Brain microvascular endothelial cell (primary cell): ENCODE data around the gene MRPS15.

Experiments
- DNase-seq: peaks from one replicate; pipeline ENCODE4 v3.0.0-alpha.2; 2020
- H3K27ac ChIP-seq: fragments of 250-450 bp; sonication (Bioruptor Pico); 2 replicates; pipeline ENCODE4 v1.5.1; 2020; ENCODE audit warnings: mild to moderate bottlenecking, moderate library complexity
- H3K27me3 ChIP-seq: fragments of 250-450 bp; sonication (Bioruptor Pico); replicated peaks from 2 replicates; pipeline ENCODE4 v1.5.1; 2020; ENCODE audit warnings: mild to moderate bottlenecking
- H3K36me3 ChIP-seq: fragments of 250-450 bp; sonication (Bioruptor Pico); replicated peaks from 2 replicates; pipeline ENCODE4 v1.5.1; 2020; ENCODE audit warnings: mild to moderate bottlenecking
- H3K4me3 ChIP-seq: 2 replicates; pipeline ENCODE4 v1.5.1; 2011; ENCODE audit warnings: low read depth, mild to moderate bottlenecking, control low read depth, low read length, moderate library complexity
- in situ Hi-C: cut with HindIII; loops from 2 replicates; pipeline ENCODE4 v1.10.0; 2017; ENCODE audit warnings: low sequenced_read_pairs, low pct_ligation_motif_present
- TF ChIP-seq, protein P1 (sequence below): IDR thresholded peaks from 2 replicates; pipeline ENCODE4 v1.5.1; 2011; ENCODE audit warnings: low read depth, mild to moderate bottlenecking, moderate library complexity, low read length, control low read depth, inconsistent platforms; ENCODE audit errors: missing control alignments

MRPS15 gene

DNA sequence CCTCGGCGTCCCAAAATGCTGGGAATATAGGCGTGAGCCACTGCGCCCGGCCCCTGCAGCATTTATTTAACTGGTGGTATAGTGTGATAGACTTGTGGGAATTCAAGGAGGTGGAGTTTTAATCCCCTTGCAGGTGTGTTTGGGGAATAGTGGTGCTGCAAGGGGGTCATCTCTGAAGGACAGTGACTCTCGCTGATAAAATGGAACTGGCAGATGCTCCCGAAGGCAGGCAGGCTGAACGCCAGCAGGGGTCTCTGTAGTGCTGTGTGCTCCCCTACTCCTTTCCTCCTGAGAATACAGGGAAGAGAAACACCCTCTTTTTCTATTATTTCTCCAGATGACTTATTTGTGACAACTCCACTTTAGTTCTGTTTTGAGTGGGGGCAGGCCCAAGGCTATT is 17.9 kb downstream of the MRPS15 start:
- TF ChIP-seq, protein P1, sequence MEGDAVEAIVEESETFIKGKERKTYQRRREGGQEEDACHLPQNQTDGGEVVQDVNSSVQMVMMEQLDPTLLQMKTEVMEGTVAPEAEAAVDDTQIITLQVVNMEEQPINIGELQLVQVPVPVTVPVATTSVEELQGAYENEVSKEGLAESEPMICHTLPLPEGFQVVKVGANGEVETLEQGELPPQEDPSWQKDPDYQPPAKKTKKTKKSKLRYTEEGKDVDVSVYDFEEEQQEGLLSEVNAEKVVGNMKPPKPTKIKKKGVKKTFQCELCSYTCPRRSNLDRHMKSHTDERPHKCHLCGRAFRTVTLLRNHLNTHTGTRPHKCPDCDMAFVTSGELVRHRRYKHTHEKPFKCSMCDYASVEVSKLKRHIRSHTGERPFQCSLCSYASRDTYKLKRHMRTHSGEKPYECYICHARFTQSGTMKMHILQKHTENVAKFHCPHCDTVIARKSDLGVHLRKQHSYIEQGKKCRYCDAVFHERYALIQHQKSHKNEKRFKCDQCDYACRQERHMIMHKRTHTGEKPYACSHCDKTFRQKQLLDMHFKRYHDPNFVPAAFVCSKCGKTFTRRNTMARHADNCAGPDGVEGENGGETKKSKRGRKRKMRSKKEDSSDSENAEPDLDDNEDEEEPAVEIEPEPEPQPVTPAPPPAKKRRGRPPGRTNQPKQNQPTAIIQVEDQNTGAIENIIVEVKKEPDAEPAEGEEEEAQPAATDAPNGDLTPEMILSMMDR, result peak; percentile 67
- no peak overlapping the region for H3K27ac ChIP-seq
- DNase-seq, result no peak
- H3K36me3 ChIP-seq, result no peaks in the 10 kb centered on the region
- no peak overlapping the region for H3K4me3 ChIP-seq
- in situ Hi-C loops, result no loop called here
- no peaks in the 10 kb centered on the region for H3K27me3 ChIP-seq

DNA sequence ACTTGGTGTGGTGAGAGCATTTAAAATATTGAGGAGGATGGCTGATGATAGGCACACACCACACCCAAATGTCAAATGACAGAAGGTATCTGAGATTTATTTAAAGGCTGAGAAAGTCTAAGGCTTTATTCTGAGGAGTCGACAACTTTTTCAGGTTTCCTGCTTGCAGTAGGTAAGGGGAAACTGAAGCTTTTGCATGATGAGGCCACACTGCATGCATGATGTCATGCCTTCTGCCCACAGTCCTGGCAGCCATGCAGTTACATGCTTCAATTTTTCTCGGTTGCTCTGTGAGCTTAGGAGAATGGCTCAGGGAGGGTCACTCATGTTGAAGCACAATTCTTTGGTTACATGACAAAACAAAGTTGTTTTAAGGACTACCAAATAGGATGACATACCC is 20.9 kb downstream of the MRPS15 start:
- no peak overlapping the region for H3K4me3 ChIP-seq
- DNase-seq, result no peak
- TF ChIP-seq, protein P1, result no peak
- in situ Hi-C loops, result no loop called here
- no peak overlapping the region for H3K27ac ChIP-seq
- no peaks in the 10 kb centered on the region for H3K36me3 ChIP-seq
- H3K27me3 ChIP-seq, result no peaks in the 10 kb centered on the region

DNA sequence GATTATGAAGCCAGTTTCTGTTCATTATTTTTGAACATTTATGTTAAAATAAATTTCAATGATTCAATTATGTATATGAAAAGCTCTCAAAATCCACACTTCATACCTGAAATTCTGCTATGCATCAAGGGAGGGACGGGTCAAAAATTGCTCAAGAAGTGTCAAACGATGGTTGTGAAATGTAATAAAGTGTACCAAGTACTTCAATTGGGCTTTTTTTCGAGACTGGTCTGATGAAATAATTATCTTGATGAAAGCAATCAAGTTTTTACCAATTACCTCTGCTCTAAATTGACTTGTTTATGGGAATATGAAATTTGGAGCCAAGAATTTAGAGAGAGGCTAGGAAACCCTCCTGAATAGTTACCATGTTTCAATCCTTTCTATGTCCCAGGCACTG is 21.8 kb downstream of the MRPS15 start:
- TF ChIP-seq, protein P1, result no peak
- in situ Hi-C loops, result no loop called here

DNA sequence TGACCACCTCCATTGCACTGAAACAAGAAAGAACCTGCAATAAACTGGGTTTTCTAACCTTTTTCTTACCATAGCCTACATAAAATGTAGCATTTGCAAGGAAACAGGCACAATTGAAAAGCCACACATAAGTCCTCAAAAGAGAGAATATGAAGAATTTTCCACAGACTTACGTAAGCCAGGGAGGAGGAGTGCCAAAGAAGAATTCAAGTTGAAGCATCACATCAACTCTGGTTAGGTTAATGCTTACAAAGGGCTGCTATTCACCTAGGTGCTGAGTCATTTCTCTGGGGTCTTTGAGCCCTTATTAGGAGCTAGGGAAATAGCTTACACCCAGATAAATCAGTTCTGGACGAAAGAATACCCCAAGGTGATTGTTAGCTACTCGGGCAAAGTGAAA is 23.5 kb downstream of the MRPS15 start:
- TF ChIP-seq, protein P1, result no peak
- in situ Hi-C loops, result no loop called here
- Histone ChIP-seq H3K27me3 (no peaks in the 10 kb centered on the region), H3K36me3 (no peaks in the 10 kb centered on the region), H3K4me3 (no peak overlapping the region), H3K27ac (no peak overlapping the region)
- DNase-seq, result no peak

More for the DNA sequence above, 21.8 kb downstream of the MRPS15 start:
- Histone ChIP-seq H3K36me3 (no peaks in the 10 kb centered on the region), H3K27me3 (no peaks in the 10 kb centered on the region), H3K27ac (no peak overlapping the region), H3K4me3 (no peak overlapping the region)
- DNase-seq, result no peak

DNA sequence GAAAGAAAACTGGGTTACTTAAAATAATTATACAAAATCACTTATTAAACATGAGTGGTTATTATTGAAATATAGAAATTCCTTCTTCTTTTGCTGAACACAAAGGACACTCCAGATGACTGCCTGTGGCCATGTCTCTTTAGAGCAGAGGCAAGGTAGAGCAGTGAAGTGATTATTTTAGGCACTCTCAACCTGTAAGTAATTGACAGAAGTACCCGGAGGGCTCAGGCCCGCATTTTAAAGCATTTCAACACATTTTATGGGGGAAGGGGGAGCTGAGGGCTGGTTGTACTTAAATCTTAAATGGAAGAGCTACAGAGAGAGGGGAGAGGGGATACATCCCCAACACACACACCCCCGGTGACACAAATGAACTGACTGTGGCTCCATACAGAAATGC is 24.1 kb downstream of the MRPS15 start:
- DNase-seq, result no peak
- in situ Hi-C loops, result no loop called here
- Histone ChIP-seq H3K36me3 (no peaks in the 10 kb centered on the region), H3K4me3 (no peak overlapping the region), H3K27ac (no peak overlapping the region), H3K27me3 (no peaks in the 10 kb centered on the region)
- TF ChIP-seq, protein P1, result no peak

DNA sequence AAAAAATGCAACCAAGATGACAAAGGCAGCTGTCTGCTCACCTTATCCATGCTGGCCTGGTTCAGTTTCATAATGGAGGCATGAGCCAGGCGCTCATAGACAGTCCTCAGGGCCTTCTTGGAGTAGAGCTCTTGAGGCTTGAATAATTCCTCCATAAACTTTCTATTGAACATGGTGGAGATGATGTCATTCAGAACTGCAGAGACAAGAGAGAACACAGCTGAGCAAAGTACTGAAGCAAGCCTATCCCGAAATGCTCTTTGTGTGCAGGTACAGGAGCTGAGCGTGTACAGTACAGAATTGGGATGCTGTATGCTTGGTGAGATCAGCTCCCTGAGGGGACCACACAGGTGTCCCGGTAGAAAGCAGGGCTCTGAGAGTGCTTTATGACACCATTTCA is 25.5 kb downstream of the MRPS15 start:
- Histone ChIP-seq H3K4me3 (no peak overlapping the region), H3K27me3 (no peaks in the 10 kb centered on the region), H3K27ac (no peak overlapping the region), H3K36me3 (no peaks in the 10 kb centered on the region)
- TF ChIP-seq, protein P1, result no peak
- no peak for DNase-seq
- in situ Hi-C loops, result no loop called here
